ENCODE results near the gene VTA1.
A peak's percentile ranks its signal among the peaks of the same experiment; 100 is the strongest.
"Not testable (repeated sequence)": the region's sequence is repeated elsewhere in the genome, so short reads cannot be mapped to it uniquely, and the experiment has no call there.

The VTA1 gene

GRCh38 chr6:142183351-142183750, 36.3 kb downstream of the VTA1 start:
- H3K4me3 ChIP-seq (ENCODE audit: control insufficient read depth, low read depth, low read length), result no peak overlapping the region
- no peak for DNase-seq (ENCODE audit: low read depth)
- no peak for TF ChIP-seq CTCF (conservative IDR thresholded peaks at IDR 0.05; ENCODE audit: control insufficient read depth, insufficient read depth, low read depth, low read length)

GRCh38 chr6:142184307-142184706, 37.2 kb downstream of the VTA1 start:
- TF ChIP-seq CTCF (conservative IDR thresholded peaks at IDR 0.05; ENCODE audit: control insufficient read depth, insufficient read depth, low read depth, low read length), result no peak
- no peak overlapping the region for H3K4me3 ChIP-seq (ENCODE audit: control insufficient read depth, low read depth, low read length)
- no peak for DNase-seq (ENCODE audit: low read depth)

- no peak for DNase-seq (ENCODE audit: low read depth)
- no peak overlapping the region for H3K4me3 ChIP-seq (ENCODE audit: control insufficient read depth, low read depth, low read length)
- no peak for TF ChIP-seq CTCF (conservative IDR thresholded peaks at IDR 0.05; ENCODE audit: control insufficient read depth, insufficient read depth, low read depth, low read length)
These were observed 38.6 kb downstream of the VTA1 start for GRCh38 chr6:142185641-142186040.

- DNase-seq (ENCODE audit: low read depth), result peak; percentile 71
- no peak for TF ChIP-seq CTCF (conservative IDR thresholded peaks at IDR 0.05; ENCODE audit: control insufficient read depth, insufficient read depth, low read depth, low read length)
- H3K4me3 ChIP-seq (ENCODE audit: control insufficient read depth, low read depth, low read length), result no peak overlapping the region
These were observed 40.1 kb downstream of the VTA1 start for GRCh38 chr6:142187209-142187608.

GRCh38 chr6:142188341-142188740, 41.3 kb downstream of the VTA1 start:
- not testable (repeated sequence) for DNase-seq (ENCODE audit: low read depth); H3K4me3 ChIP-seq (ENCODE audit: control insufficient read depth, low read depth, low read length)
- TF ChIP-seq CTCF (conservative IDR thresholded peaks at IDR 0.05; ENCODE audit: control insufficient read depth, insufficient read depth, low read depth, low read length), result peak; percentile 12

GRCh38 chr6:142189057-142189456, 42.0 kb downstream of the VTA1 start:
- H3K4me3 ChIP-seq (ENCODE audit: control insufficient read depth, low read depth, low read length), result no peak overlapping the region
- DNase-seq (ENCODE audit: low read depth), result no peak
- TF ChIP-seq CTCF (conservative IDR thresholded peaks at IDR 0.05; ENCODE audit: control insufficient read depth, insufficient read depth, low read depth, low read length), result no peak

- TF ChIP-seq CTCF (conservative IDR thresholded peaks at IDR 0.05; ENCODE audit: control insufficient read depth, insufficient read depth, low read depth, low read length), result no peak
- DNase-seq (ENCODE audit: low read depth), result no peak
- no peak overlapping the region for H3K4me3 ChIP-seq (ENCODE audit: control insufficient read depth, low read depth, low read length)
These were observed 45.3 kb downstream of the VTA1 start for GRCh38 chr6:142192343-142192742.
